Endothelial cell of umbilical vein (primary cell): Measurements from ENCODE around the gene PDCD11. TPM values are rescaled to one million over a fixed set of nuclear protein-coding genes. Genes with fewer than 3 reads are reported as not detected.
"Not testable (repeated sequence)": the region's sequence is repeated elsewhere in the genome, so short reads cannot be mapped to it uniquely, and the experiment has no call there.

Source experiments
- BruUV-seq: library from RNA; stranded (reverse); fragments of 400-500 nt; replicated peaks from 2 replicates; lab custom pipeline; 2021; lab: Mats Ljungman, UMichigan
- CTCF ChIA-PET: fragments of 300-600, 350-600 bp; sonication (Branson Sonifier 250); formaldehyde crosslinking; loops from one replicate; lab custom pipeline; 2021; ENCODE audit warnings: antibody characterized with exemption, inconsistent platforms; lab: Charles Lee
- POLR2A ChIA-PET: fragments of 300-600, 350-600 bp; sonication (Branson Sonifier 250); formaldehyde crosslinking; loops from one replicate; lab custom pipeline; 2021; ENCODE audit warnings: antibody characterized with exemption, inconsistent platforms; lab: Charles Lee
- DNase-seq: peaks from one replicate; pipeline ENCODE4 v3.0.0-alpha.2; 2011; ENCODE audit warnings: low read depth, low spot score
- FAIRE-seq: peaks from 2 replicates; lab custom pipeline; 2011; peaks lifted over from hg19 to GRCh38; lab: Jason Lieb, UNC
- H2AFZ ChIP-seq: 2 replicates; pipeline ENCODE4 v1.6.0; 2012; ENCODE audit warnings: low read depth, low read length, control low read depth, inconsistent platforms
- H3K27ac ChIP-seq: 2 replicates; pipeline ENCODE4 v1.5.1; 2011; ENCODE audit warnings: low read depth, mild to moderate bottlenecking, control low read depth, low read length, moderate library complexity; ENCODE audit not compliant: insufficient read depth
- H3K27me3 ChIP-seq, 2 experiments: 2 replicates each; pipeline versions ENCODE4 v1.6.0 to v1.6.1; 2011; ENCODE audit warnings: low read length in 2 of 2, mixed read lengths in 1 of 2; ENCODE audit not compliant: control insufficient read depth in 2 of 2, insufficient read depth in 2 of 2
- H3K36me3 ChIP-seq, 2 experiments: 2 replicates in 1 of 2; 3 replicates in 1 of 2; pipeline ENCODE4 v1.5.1; 2011; ENCODE audit warnings: low read length in 2 of 2, mild to moderate bottlenecking in 1 of 2, moderate library complexity in 1 of 2; ENCODE audit not compliant: control insufficient read depth in 2 of 2, insufficient read depth in 2 of 2; ENCODE audit errors: extremely low read depth in 1 of 2
- H3K4me1 ChIP-seq: 3 replicates; pipeline ENCODE4 v1.5.1; 2011; ENCODE audit warnings: mild to moderate bottlenecking, low read length; ENCODE audit not compliant: control insufficient read depth, insufficient read depth; ENCODE audit errors: extremely low read depth
- H3K4me2 ChIP-seq: 2 replicates; pipeline ENCODE4 v1.6.1; 2011; ENCODE audit warnings: low read length, control low read depth, mixed read lengths; ENCODE audit not compliant: insufficient read depth
- H3K4me3 ChIP-seq, 3 experiments: fragments of 200-600 bp in 1 of 3; sonication (generic), shearing (Covaris generic) in 1 of 3; replicated peaks in 1 of 3; 2 replicates each; pipeline ENCODE4 v1.5.1; 2011 to 2016; ENCODE audit warnings: control low read depth in 3 of 3, low read length in 3 of 3, mild to moderate bottlenecking in 2 of 3, inconsistent platforms in 1 of 3, low read depth in 1 of 3, moderate library complexity in 1 of 3; ENCODE audit not compliant: insufficient read depth in 1 of 3
- H3K79me2 ChIP-seq: 2 replicates; pipeline ENCODE4 v1.6.0; 2012; ENCODE audit warnings: low read length, inconsistent platforms; ENCODE audit not compliant: control insufficient read depth, insufficient read depth
- H3K9ac ChIP-seq: replicated peaks from 2 replicates; pipeline ENCODE3; 2011; ENCODE audit warnings: low read length, control low read depth; ENCODE audit not compliant: insufficient read depth; ENCODE audit errors: extremely low read depth
- H3K9me1 ChIP-seq: replicated peaks from 3 replicates; pipeline ENCODE4 v1.6.0; 2011; ENCODE audit warnings: mild to moderate bottlenecking, low read length; ENCODE audit not compliant: control insufficient read depth, insufficient read depth; ENCODE audit errors: extremely low read depth
- H3K9me3 ChIP-seq: replicated peaks from 2 replicates; pipeline ENCODE4 v1.5.1; 2012; ENCODE audit warnings: low read length, inconsistent platforms; ENCODE audit not compliant: control insufficient read depth, insufficient read depth
- H4K20me1 ChIP-seq: replicated peaks from 2 replicates; pipeline ENCODE3; 2011; ENCODE audit warnings: mild to moderate bottlenecking, low read length; ENCODE audit not compliant: control insufficient read depth, insufficient read depth; ENCODE audit errors: extremely low read depth
- CTCF ChIP-seq, 2 donors: IDR thresholded peaks; 1 replicate in 1 of 2; 2 replicates in 1 of 2; pipeline ENCODE4 v1.5.1; 2011; ENCODE audit warnings: low read length in 2 of 2, mild to moderate bottlenecking in 2 of 2, moderate library complexity in 2 of 2, control low read depth in 1 of 2, inconsistent platforms in 1 of 2, low read depth in 1 of 2; ENCODE audit not compliant: insufficient read depth in 1 of 2; ENCODE audit errors: extremely low read depth in 1 of 2
- EZH2 ChIP-seq: IDR thresholded peaks from 2 replicates; pipeline ENCODE4 v1.6.1; 2012; ENCODE audit warnings: borderline replicate concordance, low read depth, mild to moderate bottlenecking, moderate library complexity, low read length, inconsistent platforms; ENCODE audit not compliant: severe bottlenecking
- FOS ChIP-seq: IDR thresholded peaks from 2 replicates; pipeline ENCODE4 v1.6.1; 2011; ENCODE audit warnings: mild to moderate bottlenecking, low read length, moderate library complexity, borderline replicate concordance; ENCODE audit not compliant: insufficient read depth
- GATA2 ChIP-seq: IDR thresholded peaks from 2 replicates; pipeline ENCODE4 v1.7.0; 2011; ENCODE audit warnings: low read depth, mild to moderate bottlenecking, moderate library complexity, mixed read lengths, low read length; ENCODE audit not compliant: insufficient read length, insufficient read depth
- JUN ChIP-seq: IDR thresholded peaks from 2 replicates; pipeline ENCODE4 v1.6.1; 2011; ENCODE audit warnings: borderline replicate concordance, low read depth; ENCODE audit not compliant: insufficient read length, insufficient read depth
- MAX ChIP-seq: IDR thresholded peaks from 2 replicates; pipeline ENCODE4 v1.6.1; 2011; ENCODE audit not compliant: insufficient read depth, insufficient read length
- MYC ChIP-seq: IDR thresholded peaks from one replicate; pipeline ENCODE4 v1.6.1; 2011; ENCODE audit warnings: mild to moderate bottlenecking, low read depth, low read length
- POLR2A ChIP-seq: IDR thresholded peaks from 2 replicates; pipeline ENCODE4 v1.6.1; 2012; ENCODE audit warnings: low read depth, mild to moderate bottlenecking, control low read depth, low read length
- POLR2AphosphoS5 ChIP-seq: IDR thresholded peaks from 2 replicates; pipeline ENCODE4 v1.6.1; 2012; ENCODE audit warnings: low read depth, mild to moderate bottlenecking, control low read depth, low read length, moderate library complexity; ENCODE audit not compliant: insufficient read depth
- dilution Hi-C: fragments of 300-500 bp; cut with MboI; formaldehyde crosslinking; loops from one replicate; pipeline ENCODE4 v1.15.0; 2019; ENCODE audit warnings: low sequenced_read_pairs; ENCODE audit not compliant: extremely low pct_ligation_motif_present
- intact Hi-C: fragments of 100-400 bp; cut with micrococcal nuclease; formaldehyde crosslinking; loops from one replicate; pipeline ENCODE4 v1.10.0; 2022
- polyA plus RNA-seq, 4 experiments: library from polyadenylated mRNA; depleted of rRNA in 3 of 4; stranded (reverse) in 3 of 4; unstranded in 1 of 4; fragments of >200 nt; gene quantifications; 2 replicates each; pipeline versions ENCODE4 v1.2.1 to v1.2.3, GENCODE V29; 2011 to 2012; ENCODE audit warnings: missing spikeins in 1 of 4
- total RNA-seq: library from RNA; stranded (reverse); gene quantifications from 2 replicates; pipeline ENCODE4 v1.2.3, GENCODE V29; 2021

The PDCD11 gene
- total and polyA plus RNA-seq, 2 donors (not counting 3 experiments of a cell fraction or from before 2014, with no cell fraction given): 12.6 to 52.7 TPM

- Histone ChIP-seq H3K27me3 (no peaks in the 10 kb centered on the region), H3K9me3 (no peaks in the 10 kb centered on the region), H4K20me1 (no peaks in the 10 kb centered on the region), H3K4me1 (peaks cover 2% of the 10 kb centered on the region), H3K9ac (no peak overlapping the region), H3K27ac (no peak overlapping the region), H3K36me3 (no peaks in the 10 kb centered on the region), H3K4me2 (no peak overlapping the region), H3K9me1 (no peaks in the 10 kb centered on the region), H2AFZ (no peak overlapping the region), H3K79me2 (peaks cover 9% of the 10 kb centered on the region), H3K4me3 (no peak overlapping the region)
- TF ChIP-seq CTCF (IDR thresholded peaks at IDR 0.05; ENCODE audit: extremely low read depth in 1 of 2, insufficient read depth in 1 of 2, low read depth in 1 of 2, low read length in 2 of 2) (no peak), MAX (no peak), EZH2 (no peak), GATA2 (no peak), JUN (no peak), POLR2AphosphoS5 (no peak), POLR2A (no peak), FOS (no peak), MYC (no peak)
- POLR2A ChIA-PET: no interaction called here
- CTCF ChIA-PET: interaction anchor here (1.4 to 1.9 kb wide), 2 partner anchors 15 to 19 kb away, joined by 4 to 8 read pairs; partner anchors contain the start of gene TAF5
- dilution Hi-C loops (no loop called here), intact Hi-C loops (no loop called here)
- no TSS peak for BruUV-seq
- DNase-seq (no peak), FAIRE-seq (no peak)
These were observed 43.1 kb upstream of the PDCD11 start for GRCh38 chr10:103353281-103353680.

- BruUV-seq, CTCF ChIA-PET, H3K27me3 ChIP-seq, H3K9me3 ChIP-seq, H3K79me2 ChIP-seq, H3K27ac ChIP-seq, DNase-seq, H2AFZ ChIP-seq, H3K4me2 ChIP-seq, H3K9me1 ChIP-seq, dilution Hi-C loops, H3K36me3 ChIP-seq, H3K4me1 ChIP-seq, FAIRE-seq, intact Hi-C loops, H3K9ac ChIP-seq, H4K20me1 ChIP-seq, H3K4me3 ChIP-seq, POLR2A ChIA-PET: not testable (repeated sequence)
These were observed 41.9 kb upstream of the PDCD11 start for GRCh38 chr10:103354567-103354966.
